ENCODE measurements around the gene P2RX4.
"Not testable (repeated sequence)": the region's sequence is repeated elsewhere in the genome, so short reads cannot be mapped to it uniquely, and the experiment has no call there.

The P2RX4 gene

DNA sequence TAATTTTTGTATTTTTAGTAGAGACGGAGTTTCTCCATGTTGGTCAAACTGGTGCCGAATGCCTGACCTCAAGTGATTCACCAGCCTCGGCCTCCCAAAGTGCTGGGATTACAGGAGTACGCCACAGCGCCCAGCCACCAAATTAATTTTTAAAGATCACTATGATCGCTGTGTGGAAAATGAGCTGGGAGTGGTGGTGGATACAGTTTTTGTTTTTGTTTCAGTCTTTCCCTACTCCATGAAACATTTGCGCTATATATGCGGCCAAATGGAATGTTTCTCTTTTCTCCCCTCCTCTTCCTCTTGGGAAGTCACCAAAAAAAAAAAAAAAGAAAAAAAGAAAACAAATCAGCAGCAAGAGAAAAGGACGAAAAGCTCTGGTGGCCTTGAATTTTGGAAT, 20.8 kb upstream of the P2RX4 start:
- ATAC-seq: no peak

DNA sequence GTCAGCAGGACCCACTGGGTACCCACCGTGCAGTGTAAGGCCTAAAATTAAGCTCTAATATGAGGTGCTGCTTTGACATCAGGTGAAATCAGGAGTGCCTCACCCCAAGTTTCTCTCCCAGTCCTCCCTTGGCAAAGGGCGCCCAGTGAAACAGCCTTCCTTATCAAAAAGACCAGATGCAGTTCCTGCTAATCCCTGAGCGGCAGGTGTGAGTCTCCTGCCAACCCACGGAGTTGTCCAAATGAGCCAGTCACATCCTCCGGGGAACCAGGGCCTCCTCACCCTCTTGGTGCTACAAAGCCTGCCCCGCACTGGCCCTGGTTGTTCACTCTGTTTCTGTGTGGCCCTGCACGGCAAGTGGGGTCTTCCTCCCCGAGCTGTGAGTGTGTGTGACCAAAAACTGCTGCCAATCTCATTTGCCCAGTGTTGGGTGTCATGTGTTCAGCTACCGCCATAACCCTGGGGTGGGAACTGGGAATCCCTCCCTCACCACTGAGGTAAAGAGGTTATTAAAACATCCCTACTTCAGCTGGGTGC, 20.2 kb upstream of the P2RX4 start:
- no peak for ATAC-seq

DNA sequence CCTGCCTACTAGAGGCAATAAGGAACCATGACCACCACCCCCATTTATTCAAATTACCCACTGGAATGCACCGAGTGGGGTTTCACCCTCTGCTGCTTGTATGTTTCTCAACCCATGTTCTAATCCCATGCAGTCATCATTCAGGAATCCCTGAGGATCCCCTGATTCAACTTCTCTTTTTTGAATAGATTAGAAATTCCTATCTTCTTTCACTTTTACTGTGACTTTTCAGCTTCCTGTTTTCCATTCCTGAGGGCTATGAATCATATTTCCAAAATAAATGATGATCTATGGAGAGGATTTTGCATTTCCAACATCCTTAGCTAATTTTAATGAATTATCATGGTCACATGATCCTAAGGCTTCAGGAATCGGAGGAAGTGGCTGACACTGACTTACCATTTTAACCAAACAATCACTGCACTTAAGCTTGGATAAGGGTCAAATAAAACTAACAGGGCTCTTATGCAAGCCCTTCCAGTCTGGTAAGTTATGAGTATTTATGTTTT, 19.4 kb upstream of the P2RX4 start:
- peak in 1 of 2 donors; percentile 43 for ATAC-seq

DNA sequence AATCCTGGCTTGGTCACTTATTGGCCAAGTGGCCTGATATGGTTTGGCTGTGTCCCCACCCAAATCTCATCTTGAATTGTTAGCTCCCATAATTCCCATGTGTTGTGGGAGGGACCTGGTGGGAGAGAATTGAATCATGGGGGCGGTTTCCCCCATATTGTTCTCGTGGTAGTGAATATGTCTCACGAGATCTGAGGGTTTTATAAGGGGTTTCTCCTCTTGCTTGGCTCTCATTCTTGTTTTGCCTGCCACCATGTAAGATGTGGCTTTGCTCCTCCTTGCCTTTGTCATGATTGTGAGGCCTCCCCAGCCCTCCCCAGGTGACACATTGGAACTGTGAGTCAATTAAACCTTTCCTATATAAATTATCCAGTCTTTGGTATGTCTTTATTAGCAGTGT, 18.8 kb upstream of the P2RX4 start:
- no peak for ATAC-seq

DNA sequence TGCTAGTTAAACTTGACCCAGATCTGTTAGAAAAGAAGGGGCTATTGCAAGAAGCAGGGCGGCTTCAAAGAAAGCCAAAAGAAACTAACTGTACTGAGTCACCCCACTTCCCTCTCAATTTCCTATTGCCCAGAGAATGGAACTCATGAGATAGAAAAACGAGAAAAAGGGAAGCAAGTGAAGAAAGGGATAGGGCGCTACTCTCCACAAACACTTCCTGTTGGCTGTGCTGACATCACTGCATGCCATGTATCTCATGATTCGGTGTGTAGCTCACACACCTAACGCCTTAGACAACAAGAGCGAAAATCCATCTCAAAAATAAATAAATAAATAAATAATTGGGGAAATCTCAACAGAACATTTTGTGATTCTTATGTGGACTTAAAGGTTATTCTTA, 13.0 kb upstream of the P2RX4 start:
- ATAC-seq: no peak

DNA sequence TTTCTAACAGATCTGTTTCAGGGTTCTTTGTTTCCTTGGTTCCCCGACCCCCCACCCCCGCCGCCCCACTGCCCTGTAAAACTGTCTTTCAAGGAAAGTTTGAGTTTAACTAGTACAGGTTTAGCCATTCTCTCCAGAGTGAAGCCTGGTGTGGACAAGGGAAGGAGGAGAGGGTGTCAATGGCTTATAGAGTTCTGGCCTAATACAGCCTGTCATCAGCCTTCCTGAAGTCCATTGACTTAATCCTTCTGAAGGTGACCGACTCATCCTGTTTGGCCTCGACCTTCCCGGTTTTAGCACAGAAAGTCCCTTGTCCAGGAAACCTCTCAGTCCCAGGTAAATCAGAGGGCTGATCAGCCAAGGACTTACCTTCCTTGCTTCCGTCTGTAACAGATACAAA, 11.0 kb upstream of the P2RX4 start:
- no peak for ATAC-seq

DNA sequence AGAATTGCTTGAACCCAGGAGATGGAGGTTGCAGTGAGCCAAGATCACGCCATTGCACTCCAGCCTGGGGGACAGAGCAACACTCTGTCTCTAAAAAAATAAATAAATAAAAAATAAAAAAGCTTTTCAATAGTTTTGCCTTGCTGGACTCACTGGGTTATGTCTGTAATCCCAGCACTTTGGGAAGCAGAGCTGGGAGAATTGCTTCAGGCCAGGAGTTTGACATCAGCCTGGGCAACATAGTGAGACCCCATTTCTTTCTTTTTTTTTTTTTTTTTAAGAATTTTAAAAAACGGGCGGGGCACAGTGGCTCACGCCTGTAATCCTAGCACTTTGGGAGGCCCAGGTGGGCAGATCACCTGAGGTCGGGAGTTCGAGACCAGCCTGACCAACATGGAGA, 8.8 kb upstream of the P2RX4 start:
- ATAC-seq: not testable (repeated sequence)

- no peak for ATAC-seq
Measured at GRCh38 chr12:121202407-121203355, 7.2 kb upstream of the P2RX4 start.

DNA sequence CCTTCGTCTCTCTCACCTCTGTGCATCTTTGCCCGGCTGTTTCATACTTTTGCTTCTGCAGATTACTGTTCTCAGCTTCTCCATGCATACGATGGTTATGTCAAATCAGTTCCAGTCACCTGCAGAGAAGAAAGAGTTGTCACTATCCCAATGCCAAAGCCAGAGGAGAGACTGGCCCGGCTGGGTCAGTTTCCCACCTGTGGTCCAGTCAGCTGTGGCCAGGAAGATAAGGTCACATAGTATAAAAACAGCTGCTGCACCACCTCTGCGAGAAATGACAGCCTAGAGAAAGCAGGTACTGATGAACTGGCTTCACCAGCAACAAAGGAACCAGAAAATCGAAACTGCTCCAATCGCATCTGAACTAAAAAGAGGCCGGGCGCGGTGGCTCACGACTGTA, 6.4 kb upstream of the P2RX4 start:
- ATAC-seq: no peak

GRCh38 chr12:121205491-121205890, 4.4 kb upstream of the P2RX4 start:
- no peak for ATAC-seq

- not testable (repeated sequence) for ATAC-seq
Measured at GRCh38 chr12:121208571-121208970, 1.4 kb upstream of the P2RX4 start.

- no peak for ATAC-seq
Measured at GRCh38 chr12:121209221-121209620, 708 bp upstream of the P2RX4 start.

DNA sequence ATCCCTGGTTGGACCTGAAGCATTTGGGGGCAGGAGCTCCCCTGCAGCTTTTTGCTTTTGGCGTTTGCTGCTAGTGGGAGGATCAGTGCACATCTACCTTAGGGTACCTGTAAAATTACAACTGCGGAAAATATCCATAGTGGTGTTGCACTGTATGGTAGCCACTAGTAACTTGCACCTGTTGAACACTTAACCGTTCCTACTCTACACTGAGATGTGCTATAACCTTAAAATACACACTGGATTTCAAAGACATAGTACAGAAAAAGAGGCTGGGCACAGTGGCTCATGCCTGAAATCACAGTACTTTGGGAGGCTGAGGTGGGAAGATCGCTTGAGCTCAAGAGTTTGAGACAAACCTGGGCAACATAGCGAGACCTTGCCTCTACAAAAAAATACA, 2.9 kb downstream of the P2RX4 start:
- ATAC-seq: no peak

DNA sequence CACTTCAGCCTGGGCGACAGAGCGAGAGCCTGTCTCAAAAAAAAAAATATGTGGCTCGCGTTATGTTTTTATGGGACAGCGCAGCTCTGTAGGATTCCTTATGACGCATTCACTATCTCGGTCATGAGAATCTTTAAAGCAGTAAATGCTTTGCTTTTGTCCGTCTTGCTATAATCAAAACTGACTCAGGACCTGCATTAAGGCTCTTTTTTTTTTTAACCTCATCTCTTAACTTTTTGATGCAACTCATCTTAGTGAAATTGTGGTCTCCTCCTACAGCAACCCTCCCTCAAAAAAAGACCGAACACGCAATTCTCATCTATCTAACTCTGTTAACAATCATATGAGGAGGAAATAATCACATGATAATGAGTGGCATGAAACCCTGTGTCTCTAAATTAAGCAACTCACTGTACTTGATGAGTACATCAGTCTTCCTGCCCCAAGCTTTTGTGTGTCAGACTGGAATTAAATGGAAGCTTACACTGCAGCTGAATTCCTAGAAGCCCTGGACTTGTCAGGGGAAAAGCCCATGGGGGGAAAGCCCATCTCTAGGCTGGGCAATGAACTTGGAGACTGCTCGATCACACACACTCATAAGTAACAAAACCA, 4.3 kb downstream of the P2RX4 start:
- peak; percentile 69 to 83 for ATAC-seq

- ATAC-seq: peak in 1 of 2 donors; percentile 19
Measured at GRCh38 chr12:121214855-121215745, 5.2 kb downstream of the P2RX4 start.

DNA sequence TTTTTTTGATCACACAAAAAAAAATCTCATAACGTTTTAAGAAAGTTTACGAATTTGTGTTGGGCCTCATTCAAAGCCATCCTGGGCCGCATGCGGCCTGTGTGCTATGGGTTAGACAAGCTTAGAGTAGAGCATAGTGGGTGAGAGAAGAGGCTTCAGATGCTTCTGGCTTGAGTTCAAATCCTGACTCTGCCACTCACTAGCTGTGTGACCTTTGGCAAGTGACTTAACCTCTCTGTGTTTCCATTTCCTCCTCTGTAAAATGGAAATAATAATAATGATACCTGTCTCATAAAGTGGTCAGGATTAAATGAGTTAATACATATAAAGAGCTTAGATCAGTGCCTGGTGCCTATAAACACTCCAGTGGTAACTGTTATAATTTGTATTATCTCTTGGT, 6.2 kb downstream of the P2RX4 start:
- ATAC-seq: no peak

DNA sequence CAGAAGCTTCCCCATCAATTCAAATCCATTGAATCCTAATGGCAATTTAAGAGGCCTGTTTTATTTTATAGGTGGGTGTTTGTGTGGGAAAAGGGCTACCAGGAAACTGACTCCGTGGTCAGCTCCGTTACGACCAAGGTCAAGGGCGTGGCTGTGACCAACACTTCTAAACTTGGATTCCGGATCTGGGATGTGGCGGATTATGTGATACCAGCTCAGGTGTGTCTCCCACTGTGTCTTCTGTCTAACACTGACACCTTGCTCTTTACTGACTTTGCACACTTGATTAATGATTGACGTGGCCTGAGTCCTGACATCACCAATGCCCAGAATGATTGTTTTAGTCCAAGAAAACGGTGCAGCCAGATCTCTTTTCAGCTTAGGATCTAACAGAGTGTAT, 7.1 kb downstream of the P2RX4 start:
- ATAC-seq: no peak

- no peak for ATAC-seq
Measured at GRCh38 chr12:121217761-121218160, 7.8 kb downstream of the P2RX4 start.

DNA sequence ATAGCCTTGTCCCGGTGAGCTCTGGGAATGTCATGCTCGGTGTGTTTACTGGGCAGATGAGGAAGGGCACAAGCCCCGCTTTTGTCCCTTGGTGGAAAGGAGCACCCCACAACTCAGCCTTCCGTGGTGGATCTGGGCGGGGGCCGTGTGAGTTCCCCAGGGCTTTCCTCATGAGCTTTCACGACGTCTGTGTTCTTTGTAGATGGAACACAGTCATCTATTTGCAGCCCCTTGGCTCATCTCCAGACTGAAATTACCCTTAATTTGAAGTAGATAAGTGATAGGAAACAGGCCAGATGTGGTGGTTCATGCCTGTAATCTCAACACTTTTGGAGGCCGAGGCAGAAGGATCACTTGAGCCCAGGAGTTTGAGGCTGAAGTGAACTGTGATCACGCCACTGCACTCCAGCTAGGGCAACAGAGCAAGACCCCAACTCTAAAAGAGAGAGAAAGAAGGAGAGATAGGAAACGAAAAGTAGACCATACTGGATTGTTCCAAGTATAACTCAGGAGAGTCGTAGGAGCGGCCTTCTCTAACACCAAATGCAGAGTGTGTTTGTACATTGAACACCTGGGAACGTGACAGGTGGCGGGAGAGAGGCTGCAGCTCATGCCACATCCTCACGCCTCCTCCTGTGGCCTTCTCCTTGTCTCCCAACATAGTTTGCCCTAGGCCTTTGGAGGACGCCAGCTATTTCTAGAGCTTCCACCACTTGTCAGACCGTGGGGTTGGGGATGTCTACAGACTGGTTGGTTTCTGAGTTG, 8.8 kb downstream of the P2RX4 start:
- no peak for ATAC-seq

DNA sequence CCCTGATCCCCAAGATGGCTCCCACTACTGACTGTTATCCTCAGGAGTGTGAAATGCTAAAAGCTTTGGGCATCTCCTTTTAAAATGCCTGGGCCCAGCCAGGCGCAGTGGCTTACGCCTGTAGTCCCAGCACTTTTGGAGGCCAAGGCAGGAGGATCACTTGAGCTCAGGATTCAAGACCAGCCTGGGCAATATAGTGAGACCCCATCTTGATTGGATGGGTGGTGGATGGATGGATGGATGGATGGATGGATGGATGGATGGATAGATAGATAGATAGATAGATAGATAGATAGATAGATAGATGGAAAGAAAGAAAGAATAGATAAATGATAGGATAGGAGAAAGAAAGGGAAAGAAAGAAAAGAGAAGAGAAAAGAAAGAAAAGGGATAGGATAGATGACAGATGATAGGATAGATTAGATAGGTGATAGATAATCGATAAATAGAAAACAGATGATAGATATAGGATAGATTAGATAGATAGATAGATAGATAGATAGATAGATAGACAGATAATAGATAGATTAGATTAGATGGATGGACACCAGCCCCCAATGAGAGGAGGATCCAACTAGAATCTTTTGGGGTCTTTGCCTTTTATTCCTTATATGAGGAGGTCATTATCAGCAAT, 9.5 kb downstream of the P2RX4 start:
- ATAC-seq: no peak

DNA sequence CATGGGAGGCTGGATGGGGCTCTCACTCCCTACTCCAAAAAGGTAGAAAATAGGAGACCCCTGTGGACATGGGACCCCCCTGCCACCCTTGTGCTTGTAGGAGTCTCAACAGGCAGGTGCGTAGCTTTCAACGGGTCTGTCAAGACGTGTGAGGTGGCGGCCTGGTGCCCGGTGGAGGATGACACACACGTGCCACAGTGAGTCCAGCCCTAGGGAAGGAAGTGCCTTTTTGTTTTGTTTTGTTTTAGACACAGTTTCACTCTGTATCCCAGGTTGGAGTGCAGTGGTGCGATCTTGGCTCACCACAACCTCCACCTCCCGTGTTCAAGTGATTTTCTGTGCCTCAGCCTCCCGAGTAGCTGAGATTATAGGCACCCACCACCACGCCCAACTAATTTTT, 12.9 kb downstream of the P2RX4 start:
- peak in 1 of 2 donors; percentile 30 for ATAC-seq

All from activated CD4-positive, CD25-positive, alpha-beta regulatory T cell treated with anti-CD3 and anti-CD28 coated beads, Interleukin-2, amount 50 U/mL, for 24 hours (primary cell).